K562 (cell line): ENCODE results near the gene MYL5. TPM values are rescaled to one million over a fixed set of nuclear protein-coding genes. Genes with fewer than 3 reads are reported as not detected.
"Not testable (repeated sequence)": the region's sequence is repeated elsewhere in the genome, so short reads cannot be mapped to it uniquely, and the experiment has no call there.

Source experiments
- ATAC-seq: fragments of 200-7000 bp; cut with Tn5 transposase; 3 replicates; pipeline ENCODE4 v1.9.1; 2020; ENCODE audit warnings: moderate library complexity
- BruUV-seq: library from RNA; stranded (reverse); fragments of 400-500 nt; replicated peaks from 2 replicates; lab custom pipeline; 2021; lab: Mats Ljungman, UMichigan
- CTCF ChIA-PET: fragments of 300-600 bp; formaldehyde crosslinking; extraction: SDS; loops from one replicate; lab custom pipeline; 2021; ENCODE audit warnings: low intra/inter-chr PET ratio; lab: Yijun Ruan, JAX
- POLR2A ChIA-PET: fragments of 300-600, 350-650 bp; sonication (Branson Sonifier 250); formaldehyde crosslinking; extraction: SDS; loops from one replicate; lab custom pipeline; 2021; ENCODE audit warnings: antibody characterized with exemption, inconsistent platforms; lab: Yijun Ruan, JAX
- DNase-seq, 4 experiments: peaks; one replicate each; pipeline versions ENCODE4 v3.0.0 to v3.0.0-alpha.2; 2011 to 2018; ENCODE audit warnings: low spot score in 3 of 4, mixed read lengths in 3 of 4; ENCODE audit errors: extremely low read depth in 1 of 4
- FAIRE-seq: peaks from 2 replicates; lab custom pipeline; 2011; peaks lifted over from hg19 to GRCh38; lab: Jason Lieb, UNC
- H2AFZ ChIP-seq: 2 replicates; pipeline ENCODE4 v1.6.0; 2011; ENCODE audit warnings: low read depth, low read length, control low read depth, inconsistent platforms
- H3K27ac ChIP-seq: fragments of 200-600 bp; 3 replicates; pipeline ENCODE4 v1.8.0; 2011; ENCODE audit warnings: low read depth, mild to moderate bottlenecking, control low read depth, inconsistent platforms, low read length, moderate library complexity, mixed read lengths; ENCODE audit errors: extremely low read depth
- H3K27me3 ChIP-seq, 2 experiments: fragments of 300-600 bp in 1 of 2; 2 replicates in 1 of 2; 3 replicates in 1 of 2; pipeline versions ENCODE4 v1.6.0 to v1.8.0; 2011; ENCODE audit warnings: inconsistent platforms in 2 of 2, low read length in 2 of 2, mild to moderate bottlenecking in 1 of 2, mixed read lengths in 1 of 2, moderate library complexity in 1 of 2; ENCODE audit not compliant: control insufficient read depth in 2 of 2, insufficient read depth in 2 of 2
- H3K36me3 ChIP-seq: fragments of 300-600 bp; 3 replicates; pipeline ENCODE4 v1.8.0; 2011; ENCODE audit warnings: mild to moderate bottlenecking, low read length, inconsistent platforms; ENCODE audit not compliant: control insufficient read depth, insufficient read depth
- H3K4me1 ChIP-seq, 2 experiments: fragments of 200-600 bp in 1 of 2; replicated peaks in 1 of 2; 2 replicates in 1 of 2; 3 replicates in 1 of 2; pipeline versions ENCODE4 v1.5.1 to v1.8.0; 2011; ENCODE audit warnings: inconsistent platforms in 2 of 2, low read length in 2 of 2, mild to moderate bottlenecking in 1 of 2, mixed read lengths in 1 of 2, moderate library complexity in 1 of 2; ENCODE audit not compliant: control insufficient read depth in 2 of 2, insufficient read depth in 2 of 2
- H3K4me2 ChIP-seq: 2 replicates; pipeline ENCODE4 v1.6.1; 2011; ENCODE audit warnings: low read length, control low read depth, inconsistent platforms, mixed read lengths; ENCODE audit not compliant: insufficient read depth
- H3K4me3 ChIP-seq: fragments of 200-600 bp; sonication (generic), shearing (Covaris generic); 2 replicates; pipeline ENCODE4 v1.5.1; 2016; ENCODE audit warnings: control low read depth, inconsistent platforms
- H3K79me2 ChIP-seq: fragments of 200-600 bp; 3 replicates; pipeline ENCODE4 v1.8.0; 2011; ENCODE audit warnings: low read length, inconsistent platforms; ENCODE audit not compliant: control insufficient read depth, insufficient read depth
- H3K9ac ChIP-seq, 2 experiments: 2 replicates each; pipeline versions ENCODE4 v1.6.0 to v1.6.1; 2011; ENCODE audit warnings: low read depth in 2 of 2, low read length in 2 of 2, control low read depth in 1 of 2, inconsistent platforms in 1 of 2, mild to moderate bottlenecking in 1 of 2, mixed read lengths in 1 of 2; ENCODE audit not compliant: insufficient read depth in 1 of 2
- H3K9me1 ChIP-seq: one replicate; pipeline ENCODE4 v1.6.0; 2011; ENCODE audit warnings: inconsistent platforms, mild to moderate bottlenecking, low read length, moderate library complexity; ENCODE audit not compliant: control insufficient read depth, insufficient read depth
- H3K9me3 ChIP-seq: replicated peaks from 2 replicates; pipeline ENCODE4 v1.5.1; 2011; ENCODE audit warnings: low read depth, low read length, inconsistent platforms; ENCODE audit not compliant: control insufficient read depth, insufficient read depth
- H4K20me1 ChIP-seq: replicated peaks from 2 replicates; pipeline ENCODE4 v1.6.1; 2011; ENCODE audit warnings: low read length, inconsistent platforms, mixed read lengths; ENCODE audit not compliant: control insufficient read depth, insufficient read depth
- EP300 ChIP-seq: IDR thresholded peaks from 2 replicates; pipeline ENCODE4 v1.6.1; 2012; ENCODE audit warnings: low read length, improper control_type of control experiment
- FOXA1 ChIP-seq: fragments of 450-650 bp; IDR thresholded peaks from 2 replicates; pipeline ENCODE4 v1.6.1; 2016; ENCODE audit warnings: mild to moderate bottlenecking, borderline replicate concordance
- GABPB1 ChIP-seq: sonication (generic); formaldehyde crosslinking; IDR thresholded peaks from 2 replicates; pipeline ENCODE4 v1.8.0; 2022; ENCODE audit warnings: mild to moderate bottlenecking, missing genetic modification reagents
- KLF6 ChIP-seq: fragments of 250-450 bp; sonication (Bioruptor Pico); IDR thresholded peaks from 2 replicates; pipeline ENCODE4 v1.4.0; 2020; ENCODE audit warnings: mild to moderate bottlenecking, moderate library complexity, borderline replicate concordance
- NFRKB ChIP-seq: fragments of 450-650 bp; IDR thresholded peaks from 2 replicates; pipeline ENCODE4 v1.6.1; 2016; ENCODE audit warnings: low read depth
- SREBF2 ChIP-seq: sonication (generic); formaldehyde crosslinking; IDR thresholded peaks from 2 replicates; pipeline ENCODE4 v1.4.0; 2020; ENCODE audit warnings: mild to moderate bottlenecking, missing genetic modification reagents
- ZNF431 ChIP-seq: sonication (generic); formaldehyde crosslinking; IDR thresholded peaks from 2 replicates; pipeline ENCODE4 v1.8.0; 2022; ENCODE audit warnings: mild to moderate bottlenecking, missing genetic modification reagents
- WGBS: fragments of 100-300 bp; shearing (Covaris generic); methylation state at CpG from one replicate; pipeline ENCODE4 v1.1.6; 2016; ENCODE audit warnings: low coverage, mixed read lengths; ENCODE audit not compliant: insufficient coverage; ENCODE audit errors: missing lambda C conversion rate; 5-methylcytosine and 5-hydroxymethylcytosine counted together
- in situ Hi-C: fragments of 300-500 bp; cut with MboI; formaldehyde crosslinking; loops from 4 replicates; pipeline ENCODE4 v1.15.0; 2018; ENCODE audit warnings: inconsistent platforms, mixed read lengths
- intact Hi-C: fragments of 100-400 bp; cut with micrococcal nuclease; formaldehyde crosslinking; loops from 2 replicates; pipeline ENCODE4 v1.14.2; 2022
- polyA plus RNA-seq, 8 experiments: library from polyadenylated mRNA; depleted of rRNA in 4 of 8; stranded (reverse) in 5 of 8; unstranded in 3 of 8; fragments of >200 nt; fragmentation: Nextera tagmentation in 2 of 8; fragmentation: Illumina TruSeq in 1 of 8; extraction: Ambion mirVana in 2 of 8; extraction: Trizol in 1 of 8; gene quantifications; 2 replicates each; pipeline versions ENCODE4 v1.2.1 to v1.2.3, GENCODE V29; 2011 to 2014; ENCODE audit warnings: inconsistent platforms in 1 of 8, missing spikeins in 1 of 8
- total RNA-seq, 7 experiments: library from RNA; depleted of rRNA in 6 of 7; stranded (reverse); fragments of >200 nt in 6 of 7; fragmentation: Illumina TruSeq in 2 of 7; extraction: Trizol in 2 of 7; gene quantifications; 2 replicates each; pipeline versions ENCODE4 v1.2.1 to v1.2.3, GENCODE V29; 2011 to 2021; ENCODE audit warnings: low replicate concordance in 1 of 7

MYL5 gene
- total and polyA plus RNA-seq, 9 of the 15 experiments (the other 6 are each of a cell fraction or from before 2014, with no cell fraction given), result 1.4 to 10.0 (median 4.1) TPM

DNA sequence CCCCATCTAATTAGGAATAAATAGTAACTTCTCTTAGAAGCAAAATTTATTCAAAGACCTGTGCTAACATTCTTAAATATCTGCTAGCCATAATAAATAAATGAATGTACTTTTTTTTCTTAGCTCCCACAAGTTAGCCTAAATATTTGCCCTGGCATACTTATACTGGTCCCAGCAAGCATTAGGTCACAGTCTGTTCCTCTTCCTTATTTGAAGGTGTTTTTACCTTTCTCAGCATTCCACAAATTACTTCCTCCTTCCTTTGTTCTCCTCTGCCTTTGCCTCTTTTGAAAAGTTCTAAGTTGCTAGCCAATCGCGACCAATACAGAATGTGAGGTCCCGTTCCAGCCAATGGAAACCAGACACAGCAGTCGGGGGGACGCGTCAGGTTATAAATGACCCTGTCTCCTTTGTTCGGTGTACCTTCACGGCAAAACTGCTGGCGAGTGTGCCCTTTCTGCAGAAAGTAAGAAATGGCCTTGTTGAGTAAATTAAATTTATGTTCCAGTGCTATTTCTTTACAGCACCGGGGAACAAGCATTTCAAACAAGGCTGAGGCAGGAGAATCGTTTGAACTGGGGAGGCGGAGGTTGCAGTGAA lies 20.1 kb downstream of the MYL5 start:
- BruUV-seq, ATAC-seq, in situ Hi-C loops, H3K9me1 ChIP-seq, H2AFZ ChIP-seq, H3K36me3 ChIP-seq, H3K79me2 ChIP-seq, H3K4me3 ChIP-seq, H3K27me3 ChIP-seq, DNase-seq, H3K4me2 ChIP-seq, FAIRE-seq, H3K9ac ChIP-seq, intact Hi-C loops, H3K27ac ChIP-seq, CTCF ChIA-PET, POLR2A ChIA-PET, H4K20me1 ChIP-seq, H3K9me3 ChIP-seq: not testable (repeated sequence)
- peaks cover 7 to 25% of the 10 kb centered on the region in 2 experiments; a peak in 3 of 5 replicates for H3K4me1 ChIP-seq
- WGBS, result 66% methylated on average over 11 of the region's 12 CpGs

DNA sequence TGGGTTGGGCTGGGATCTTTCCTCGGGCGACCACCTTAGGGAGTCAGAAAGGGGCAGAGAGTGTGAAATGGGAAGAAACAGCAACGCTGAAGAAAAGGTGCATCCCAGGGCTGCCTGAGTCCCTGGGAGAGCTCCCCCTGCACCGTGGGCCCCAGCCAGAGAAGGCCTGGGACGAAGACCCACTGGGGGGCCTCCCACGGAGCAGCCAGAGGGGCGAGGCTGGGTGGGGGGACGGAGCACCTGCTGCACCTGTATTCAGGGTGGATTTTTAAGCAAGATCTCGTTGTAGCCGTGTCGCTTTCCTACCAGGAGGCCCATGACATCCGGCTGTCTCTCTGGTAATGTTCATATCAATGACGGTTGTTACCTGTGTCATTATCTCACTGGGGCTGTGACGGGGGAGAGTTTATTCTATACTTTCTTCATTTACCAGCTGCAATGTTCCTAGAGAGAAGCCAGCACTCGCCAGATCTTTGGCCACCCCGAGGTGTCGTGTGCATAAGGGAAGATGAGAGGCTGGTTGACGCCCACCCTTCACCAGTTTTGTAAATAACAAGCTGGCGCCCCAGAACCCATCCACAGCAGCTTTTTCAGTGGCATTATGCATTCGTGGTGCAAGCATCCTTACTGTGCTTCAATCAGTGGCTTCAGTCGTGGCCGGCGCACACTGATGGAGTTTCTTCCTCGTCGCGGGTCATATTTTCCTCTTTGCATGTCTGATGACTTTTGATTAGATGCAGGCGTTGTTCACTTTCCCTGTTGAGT lies 25.7 kb downstream of the MYL5 start:
- ChIA-PET POLR2A (interaction anchor here (1.5 to 2.4 kb wide), 2 partner anchors 9 to 11 kb away, joined by 4 to 7 read pairs; no protein-coding TSS in a partner anchor), CTCF (no interaction called here)
- ATAC-seq (no peak), DNase-seq (no peak), FAIRE-seq (no peak)
- H3K4me1 ChIP-seq, result peaks cover 25 to 53% of the 10 kb centered on the region in 2 experiments; a peak in 4 of 5 replicates
- no peaks in the 10 kb centered on the region for H3K9me3 ChIP-seq
- H3K27me3 ChIP-seq, result no peaks in the 10 kb centered on the region
- H3K9ac ChIP-seq, result peak overlapping the region in 1 of 2 experiments; percentile 60; a peak in 1 of 4 replicates
- no peaks in the 10 kb centered on the region for H3K36me3 ChIP-seq
- peak overlapping the region; percentile 52; the same call in 1 of the 2 replicates for H2AFZ ChIP-seq
- no peaks in the 10 kb centered on the region for H4K20me1 ChIP-seq
- TF ChIP-seq NFRKB (no peak), FOXA1 (no peak), ZNF431 (CRISPR knock-in tag) (no peak), GABPB1 (CRISPR knock-in tag) (0 out of 2 replicates have a peak, but pooled peaks have one; percentile 7), KLF6 (CRISPR knock-in tag) (no peak), EP300 (no peak), SREBF2 (CRISPR knock-in tag) (no peak)
- 56% methylated on average over 24 of the region's 27 CpGs for WGBS
- peak overlapping the region; percentile 59; the same call in 1 of the 2 replicates for H3K4me2 ChIP-seq
- peaks cover 3% of the 10 kb centered on the region for H3K9me1 ChIP-seq
- H3K27ac ChIP-seq, result peak overlapping the region; percentile 29; the same call in 1 of the 3 replicates
- no peak overlapping the region for H3K4me3 ChIP-seq
- H3K79me2 ChIP-seq, result no peaks in the 10 kb centered on the region
- intact Hi-C loops, result no loop called here
- no TSS peak for BruUV-seq
- in situ Hi-C loops, result no loop called here
